Measurements from ENCODE around the gene DOP1A. TPM values are rescaled to one million over a fixed set of nuclear protein-coding genes. Genes with fewer than 3 reads are reported as not detected.

Gene DOP1A
- total and polyA plus RNA-seq, 2 donors (not counting 1 experiment from before 2014, with no cell fraction given) = 9.4 to 28.3 TPM

GRCh38 chr6:83051377-83052172 lies 15.9 kb upstream of the DOP1A start:
- Histone ChIP-seq H3K79me2 (ENCODE audit: control insufficient read depth, insufficient read depth, low read length) (no peaks in the 10 kb centered on the region), H3K4me3 (ENCODE audit: control extremely low read depth in 1 of 5, extremely low read depth in 1 of 5, insufficient read depth in 1 of 5, low read depth in 2 of 5, low read length in 4 of 5) (no peak overlapping the region), H4K20me1 (ENCODE audit: control insufficient read depth, insufficient read depth, low read length, poor library complexity, severe bottlenecking) (no peaks in the 10 kb centered on the region), H3K9ac (ENCODE audit: low read length) (no peak overlapping the region), H3K4me1 (ENCODE audit: control insufficient read depth in 2 of 2, insufficient read depth in 2 of 2, low read length in 2 of 2) (peaks cover 3 to 5% of the 10 kb centered on the region in 2 donors), H2AFZ (ENCODE audit: insufficient read depth, low read depth, low read length, poor library complexity, severe bottlenecking) (no peak overlapping the region), H3K27me3 (replicated peaks in 1 of 4; ENCODE audit: control extremely low read depth in 1 of 4, control insufficient read depth in 3 of 4, insufficient read depth in 4 of 4, low read length in 3 of 4) (no peaks in the 10 kb centered on the region), H3K4me2 (replicated peaks; ENCODE audit: low read depth, low read length, poor library complexity, severe bottlenecking) (no peak overlapping the region), H3K36me3 (replicated peaks in 1 of 2; ENCODE audit: control extremely low read depth in 1 of 2, control insufficient read depth in 1 of 2, extremely low read depth in 1 of 2, insufficient read depth in 2 of 2, low read length in 1 of 2) (peaks cover 2 to 9% of the 10 kb centered on the region in 2 experiments), H3K9me3 (ENCODE audit: control extremely low read depth in 1 of 3, control insufficient read depth in 2 of 3, insufficient read depth in 1 of 3, low read length in 2 of 3) (no peaks in the 10 kb centered on the region), H3K27ac (ENCODE audit: low read length in 2 of 2) (no peak overlapping the region)
- TF ChIP-seq EZH2 (IDR thresholded peaks at IDR 0.05; ENCODE audit: borderline replicate concordance, insufficient read depth, low read depth, low read length, poor library complexity, severe bottlenecking) = no peak
- TF ChIP-seq, protein P1, sequence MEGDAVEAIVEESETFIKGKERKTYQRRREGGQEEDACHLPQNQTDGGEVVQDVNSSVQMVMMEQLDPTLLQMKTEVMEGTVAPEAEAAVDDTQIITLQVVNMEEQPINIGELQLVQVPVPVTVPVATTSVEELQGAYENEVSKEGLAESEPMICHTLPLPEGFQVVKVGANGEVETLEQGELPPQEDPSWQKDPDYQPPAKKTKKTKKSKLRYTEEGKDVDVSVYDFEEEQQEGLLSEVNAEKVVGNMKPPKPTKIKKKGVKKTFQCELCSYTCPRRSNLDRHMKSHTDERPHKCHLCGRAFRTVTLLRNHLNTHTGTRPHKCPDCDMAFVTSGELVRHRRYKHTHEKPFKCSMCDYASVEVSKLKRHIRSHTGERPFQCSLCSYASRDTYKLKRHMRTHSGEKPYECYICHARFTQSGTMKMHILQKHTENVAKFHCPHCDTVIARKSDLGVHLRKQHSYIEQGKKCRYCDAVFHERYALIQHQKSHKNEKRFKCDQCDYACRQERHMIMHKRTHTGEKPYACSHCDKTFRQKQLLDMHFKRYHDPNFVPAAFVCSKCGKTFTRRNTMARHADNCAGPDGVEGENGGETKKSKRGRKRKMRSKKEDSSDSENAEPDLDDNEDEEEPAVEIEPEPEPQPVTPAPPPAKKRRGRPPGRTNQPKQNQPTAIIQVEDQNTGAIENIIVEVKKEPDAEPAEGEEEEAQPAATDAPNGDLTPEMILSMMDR (IDR thresholded peaks at IDR 0.05) = no peak
- no peak for DNase-seq
- H3K27ac Mint-ChIP-seq = no peak overlapping the region
- H3K4me1 Mint-ChIP-seq = peaks cover 7% of the 10 kb centered on the region
- H3K27me3 Mint-ChIP-seq = no peaks in the 10 kb centered on the region
- no peaks in the 10 kb centered on the region for H3K9me3 Mint-ChIP-seq (ENCODE audit: insufficient read depth)
- intact Hi-C loops (cut with micrococcal nuclease) = no loop called here
- WGBS (ENCODE audit: insufficient coverage) = 100% methylated on average over 1 of the region's 5 CpGs
- CTCF ChIA-PET = interaction anchor here (8.0 kb wide), 1 partner anchor 16 kb away, joined by 92 read pairs; the partner anchor contains the start of genes DOP1A and UBE3D
- no peak overlapping the region for H3K4me3 Mint-ChIP-seq
- POLR2A ChIA-PET = no interaction called here
- ATAC-seq (ENCODE audit: low read depth) = no peak

GRCh38 chr6:83053678-83054077 lies 13.8 kb upstream of the DOP1A start:
- Histone ChIP-seq H3K9ac (ENCODE audit: low read length) (no peak overlapping the region), H3K27ac (ENCODE audit: low read length in 2 of 2) (no peak overlapping the region), H3K4me3 (ENCODE audit: control extremely low read depth in 1 of 5, extremely low read depth in 1 of 5, insufficient read depth in 1 of 5, low read depth in 2 of 5, low read length in 4 of 5) (no peak overlapping the region), H2AFZ (ENCODE audit: insufficient read depth, low read depth, low read length, poor library complexity, severe bottlenecking) (no peak overlapping the region), H3K27me3 (replicated peaks in 1 of 4; ENCODE audit: control extremely low read depth in 1 of 4, control insufficient read depth in 3 of 4, insufficient read depth in 4 of 4, low read length in 3 of 4) (no peaks in the 10 kb centered on the region), H3K4me2 (replicated peaks; ENCODE audit: low read depth, low read length, poor library complexity, severe bottlenecking) (no peak overlapping the region), H3K4me1 (ENCODE audit: control insufficient read depth in 2 of 2, insufficient read depth in 2 of 2, low read length in 2 of 2) (peaks cover 3 to 5% of the 10 kb centered on the region in 2 donors), H3K36me3 (replicated peaks in 1 of 2; ENCODE audit: control extremely low read depth in 1 of 2, control insufficient read depth in 1 of 2, extremely low read depth in 1 of 2, insufficient read depth in 2 of 2, low read length in 1 of 2) (peaks cover 2 to 10% of the 10 kb centered on the region in 2 experiments), H3K9me3 (ENCODE audit: control extremely low read depth in 1 of 3, control insufficient read depth in 2 of 3, insufficient read depth in 1 of 3, low read length in 2 of 3) (no peaks in the 10 kb centered on the region), H3K79me2 (ENCODE audit: control insufficient read depth, insufficient read depth, low read length) (no peaks in the 10 kb centered on the region), H4K20me1 (ENCODE audit: control insufficient read depth, insufficient read depth, low read length, poor library complexity, severe bottlenecking) (no peaks in the 10 kb centered on the region)
- WGBS (ENCODE audit: insufficient coverage) = 100% methylated on average over 1 of the region's 3 CpGs
- H3K27me3 Mint-ChIP-seq = no peaks in the 10 kb centered on the region
- TF ChIP-seq EZH2 (IDR thresholded peaks at IDR 0.05; ENCODE audit: borderline replicate concordance, insufficient read depth, low read depth, low read length, poor library complexity, severe bottlenecking) = no peak
- TF ChIP-seq, protein P1 (IDR thresholded peaks at IDR 0.05) = no peak
- no peaks in the 10 kb centered on the region for H3K9me3 Mint-ChIP-seq (ENCODE audit: insufficient read depth)
- intact Hi-C loops (cut with micrococcal nuclease) = no loop called here
- CTCF ChIA-PET = interaction anchor here (0.6 to 8.0 kb wide), 8 partner anchors 14 to 805 kb away, joined by 3 to 92 read pairs (median 4); partner anchors contain the start of genes DOP1A and UBE3D
- no peak overlapping the region for H3K27ac Mint-ChIP-seq
- peaks cover 7% of the 10 kb centered on the region for H3K4me1 Mint-ChIP-seq
- POLR2A ChIA-PET = no interaction called here
- DNase-seq (no peak), ATAC-seq (ENCODE audit: low read depth) (no peak)
- no peak overlapping the region for H3K4me3 Mint-ChIP-seq

Measured in B cell (primary cell).